Upper lobe of left lung (tissue), 4 donors: Measurements from ENCODE around the gene SELENON.

Experiments
- EP300 ChIP-seq, 4 donors: sonication (generic); formaldehyde crosslinking; IDR thresholded peaks; one replicate each; pipeline ENCODE4 v1.5.1; 2017; ENCODE audit warnings: antibody characterized with exemption in 4 of 4, control low read depth in 2 of 4
- POLR2A ChIP-seq, 4 donors: fragments of 450-650 bp; IDR thresholded peaks; one replicate each; pipeline ENCODE4 v1.5.1; 2016 to 2017; ENCODE audit warnings: antibody characterized with exemption in 4 of 4, mild to moderate bottlenecking in 2 of 4
- POLR2AphosphoS5 ChIP-seq, 2 donors: sonication (generic); formaldehyde crosslinking; IDR thresholded peaks; one replicate each; pipeline ENCODE4 v1.5.1; 2017; ENCODE audit warnings: antibody characterized with exemption in 2 of 2
- TF ChIP-seq, protein P1 (sequence below), 6 experiments: fragments of 450-650 bp in 4 of 6; fragments of 200-600 bp in 2 of 6; sonication (generic) in 2 of 6; IDR thresholded peaks; one replicate each; pipeline ENCODE4 v1.5.1; 2016 to 2019; ENCODE audit warnings: antibody characterized with exemption in 6 of 6

DNA sequence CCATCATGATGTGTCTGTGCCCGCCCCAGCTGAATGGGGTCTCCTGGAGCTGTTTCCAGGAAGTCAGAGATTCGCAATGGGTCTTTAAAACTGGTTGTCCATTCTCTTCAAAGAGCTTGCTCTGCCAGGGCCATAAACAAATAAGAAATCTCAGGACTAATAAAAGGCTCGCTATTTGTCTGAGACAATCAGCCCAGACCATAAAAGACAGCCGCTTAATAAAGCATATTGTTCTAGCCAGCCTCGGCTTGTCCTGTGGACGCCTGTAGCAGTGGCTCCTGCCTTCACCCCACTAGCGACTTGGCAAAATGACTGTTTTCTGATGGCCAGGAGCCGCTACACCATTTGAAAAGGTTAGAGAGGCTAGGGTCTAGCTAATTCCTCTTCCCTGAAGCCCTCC lies 20.6 kb upstream of the SELENON start:
- TF ChIP-seq, protein P1, sequence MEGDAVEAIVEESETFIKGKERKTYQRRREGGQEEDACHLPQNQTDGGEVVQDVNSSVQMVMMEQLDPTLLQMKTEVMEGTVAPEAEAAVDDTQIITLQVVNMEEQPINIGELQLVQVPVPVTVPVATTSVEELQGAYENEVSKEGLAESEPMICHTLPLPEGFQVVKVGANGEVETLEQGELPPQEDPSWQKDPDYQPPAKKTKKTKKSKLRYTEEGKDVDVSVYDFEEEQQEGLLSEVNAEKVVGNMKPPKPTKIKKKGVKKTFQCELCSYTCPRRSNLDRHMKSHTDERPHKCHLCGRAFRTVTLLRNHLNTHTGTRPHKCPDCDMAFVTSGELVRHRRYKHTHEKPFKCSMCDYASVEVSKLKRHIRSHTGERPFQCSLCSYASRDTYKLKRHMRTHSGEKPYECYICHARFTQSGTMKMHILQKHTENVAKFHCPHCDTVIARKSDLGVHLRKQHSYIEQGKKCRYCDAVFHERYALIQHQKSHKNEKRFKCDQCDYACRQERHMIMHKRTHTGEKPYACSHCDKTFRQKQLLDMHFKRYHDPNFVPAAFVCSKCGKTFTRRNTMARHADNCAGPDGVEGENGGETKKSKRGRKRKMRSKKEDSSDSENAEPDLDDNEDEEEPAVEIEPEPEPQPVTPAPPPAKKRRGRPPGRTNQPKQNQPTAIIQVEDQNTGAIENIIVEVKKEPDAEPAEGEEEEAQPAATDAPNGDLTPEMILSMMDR (IDR thresholded peaks at IDR 0.05): no peak
- no peak for TF ChIP-seq POLR2A (IDR thresholded peaks at IDR 0.05)
- TF ChIP-seq EP300 (IDR thresholded peaks at IDR 0.05): no peak
- no peak for TF ChIP-seq POLR2AphosphoS5 (IDR thresholded peaks at IDR 0.05)
